SU-DHL-6 (cell line): ENCODE data around the gene TBC1D23.

Experiments
- H2AFZ ChIP-seq: fragments of 200-600 bp; sonication (generic); 2 replicates; pipeline ENCODE4 v1.6.1; 2014; ENCODE audit warnings: low read depth, mild to moderate bottlenecking, moderate library complexity, mixed read lengths, antibody characterized with exemption, low read length; ENCODE audit not compliant: severe bottlenecking
- H3F3A ChIP-seq: fragments of 200-600 bp; shearing (Covaris generic); 2 replicates; pipeline ENCODE4 v1.6.0; 2016; ENCODE audit warnings: antibody characterized with exemption, mild to moderate bottlenecking; ENCODE audit not compliant: insufficient read depth
- H3K27ac ChIP-seq: fragments of 200-600 bp; sonication (generic); 2 replicates; pipeline ENCODE4 v1.5.1; 2016; ENCODE audit warnings: low read depth, mild to moderate bottlenecking, low read length, moderate library complexity, mixed read lengths
- H3K27me3 ChIP-seq: fragments of 200-600 bp; sonication (generic), shearing (Covaris generic); 2 replicates; pipeline ENCODE4 v1.6.0; 2014; ENCODE audit warnings: mild to moderate bottlenecking, low read length
- H3K36me3 ChIP-seq: fragments of 200-600 bp; sonication (generic); 2 replicates; pipeline ENCODE4 v1.6.1; 2014; ENCODE audit warnings: mild to moderate bottlenecking, low read length, mixed read lengths
- H3K4me2 ChIP-seq: fragments of 300-600, 200-600 bp; shearing (Covaris generic), sonication (generic); 2 replicates; pipeline ENCODE4 v1.6.0; 2014; ENCODE audit warnings: low read length, low read depth, mild to moderate bottlenecking; ENCODE audit not compliant: poor library complexity, severe bottlenecking
- H3K4me3 ChIP-seq: fragments of 200-600 bp; sonication (generic); 2 replicates; pipeline ENCODE4 v1.5.1; 2014; ENCODE audit warnings: antibody characterized with exemption, low read length, mild to moderate bottlenecking, mixed read lengths; ENCODE audit not compliant: insufficient read depth, poor library complexity, severe bottlenecking
- H3K79me2 ChIP-seq: fragments of 200-600 bp; sonication (generic); 2 replicates; pipeline ENCODE4 v1.6.1; 2014; ENCODE audit warnings: mild to moderate bottlenecking, low read length, moderate library complexity; ENCODE audit not compliant: insufficient read depth
- H3K9ac ChIP-seq: fragments of 200-600 bp; sonication (generic); 2 replicates; pipeline ENCODE4 v1.7.0; 2014; ENCODE audit warnings: mild to moderate bottlenecking, low read length
- H3K9me2 ChIP-seq: fragments of 200-600 bp; sonication (generic); replicated peaks from 2 replicates; pipeline ENCODE4 v1.6.1; 2014; ENCODE audit warnings: low read length; ENCODE audit not compliant: insufficient read depth
- H3K9me3 ChIP-seq: fragments of 200-600 bp; sonication (generic); 2 replicates; pipeline ENCODE4 v1.6.1; 2014; ENCODE audit warnings: low read length, mixed read lengths; ENCODE audit not compliant: insufficient read depth
- H4K20me1 ChIP-seq: fragments of 200-600 bp; sonication (generic); 2 replicates; pipeline ENCODE4 v1.6.1; 2014; ENCODE audit warnings: low read depth, mild to moderate bottlenecking, antibody characterized with exemption, low read length, moderate library complexity, mixed read lengths
- EZH2phosphoT487 ChIP-seq: fragments of 200-600 bp; sonication (generic), shearing (Covaris generic); conservative IDR thresholded peaks from 2 replicates; pipeline ENCODE4 v1.6.1; 2018; ENCODE audit warnings: mild to moderate bottlenecking, antibody characterized with exemption, low read length, moderate library complexity, mixed read lengths
- TF ChIP-seq, protein P1 (sequence below): fragments of 200-600 bp; sonication (generic); IDR thresholded peaks from one replicate; pipeline ENCODE4 v1.5.1; 2017; ENCODE audit warnings: antibody characterized with exemption, mild to moderate bottlenecking, low read length, moderate library complexity; ENCODE audit not compliant: insufficient read depth, poor library complexity, severe bottlenecking

The TBC1D23 gene

DNA sequence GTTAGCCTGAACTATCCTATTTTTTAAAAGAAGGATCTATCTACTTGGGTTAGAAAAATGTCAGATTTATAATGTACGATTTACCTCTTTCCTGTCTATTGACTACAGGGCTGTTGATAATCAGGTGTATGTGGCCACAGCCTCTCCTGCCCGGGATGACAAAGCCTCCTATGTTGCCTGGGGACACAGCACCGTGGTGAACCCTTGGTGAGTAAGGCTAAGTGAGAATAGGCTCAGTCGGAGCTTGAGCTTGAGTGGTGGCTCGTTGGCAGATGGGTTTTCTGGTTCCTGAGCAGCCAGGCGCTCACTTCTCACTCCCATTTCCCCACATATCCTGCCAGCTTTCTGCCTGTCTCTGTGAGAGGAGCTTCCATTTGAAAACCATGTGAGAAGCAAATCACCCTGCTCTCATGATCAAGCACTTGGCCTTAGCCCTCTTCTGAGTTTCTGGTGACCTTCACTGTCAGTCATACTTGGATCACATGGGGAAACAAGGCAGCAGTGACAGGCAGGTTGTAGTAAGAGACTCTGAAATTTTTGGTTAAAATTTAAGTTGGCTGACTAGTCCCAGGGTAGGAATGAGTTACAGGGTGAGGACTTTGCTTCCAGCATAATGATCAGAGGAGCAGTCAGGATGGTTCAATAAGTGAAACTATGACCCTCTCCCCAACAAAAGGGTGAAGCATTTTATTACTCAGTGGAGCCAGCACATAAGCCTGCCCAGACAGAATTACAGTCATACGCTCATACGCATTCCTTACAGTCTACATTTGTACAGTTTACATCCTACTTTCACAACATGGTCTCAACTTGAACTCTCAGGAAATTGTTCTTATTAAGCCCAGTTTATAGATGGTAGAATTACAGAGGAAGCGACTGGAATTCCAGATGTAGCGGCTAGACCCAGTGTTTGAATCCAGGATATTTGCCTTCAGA lies 91.8 kb downstream of the TBC1D23 start:
- H3K36me3 ChIP-seq = peaks cover 22% of the 10 kb centered on the region
- H2AFZ ChIP-seq = no peak overlapping the region
- no peaks in the 10 kb centered on the region for H4K20me1 ChIP-seq
- H3F3A ChIP-seq = no peaks in the 10 kb centered on the region
- no peak overlapping the region for H3K9ac ChIP-seq
- H3K27me3 ChIP-seq = no peaks in the 10 kb centered on the region
- H3K9me3 ChIP-seq = no peaks in the 10 kb centered on the region
- H3K4me3 ChIP-seq = no peak overlapping the region
- no peak overlapping the region for H3K4me2 ChIP-seq
- no peaks in the 10 kb centered on the region for H3K79me2 ChIP-seq
- no peak for TF ChIP-seq EZH2phosphoT487
- TF ChIP-seq, protein P1, sequence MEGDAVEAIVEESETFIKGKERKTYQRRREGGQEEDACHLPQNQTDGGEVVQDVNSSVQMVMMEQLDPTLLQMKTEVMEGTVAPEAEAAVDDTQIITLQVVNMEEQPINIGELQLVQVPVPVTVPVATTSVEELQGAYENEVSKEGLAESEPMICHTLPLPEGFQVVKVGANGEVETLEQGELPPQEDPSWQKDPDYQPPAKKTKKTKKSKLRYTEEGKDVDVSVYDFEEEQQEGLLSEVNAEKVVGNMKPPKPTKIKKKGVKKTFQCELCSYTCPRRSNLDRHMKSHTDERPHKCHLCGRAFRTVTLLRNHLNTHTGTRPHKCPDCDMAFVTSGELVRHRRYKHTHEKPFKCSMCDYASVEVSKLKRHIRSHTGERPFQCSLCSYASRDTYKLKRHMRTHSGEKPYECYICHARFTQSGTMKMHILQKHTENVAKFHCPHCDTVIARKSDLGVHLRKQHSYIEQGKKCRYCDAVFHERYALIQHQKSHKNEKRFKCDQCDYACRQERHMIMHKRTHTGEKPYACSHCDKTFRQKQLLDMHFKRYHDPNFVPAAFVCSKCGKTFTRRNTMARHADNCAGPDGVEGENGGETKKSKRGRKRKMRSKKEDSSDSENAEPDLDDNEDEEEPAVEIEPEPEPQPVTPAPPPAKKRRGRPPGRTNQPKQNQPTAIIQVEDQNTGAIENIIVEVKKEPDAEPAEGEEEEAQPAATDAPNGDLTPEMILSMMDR = no peak
- no peaks in the 10 kb centered on the region for H3K9me2 ChIP-seq
- no peak overlapping the region for H3K27ac ChIP-seq

DNA sequence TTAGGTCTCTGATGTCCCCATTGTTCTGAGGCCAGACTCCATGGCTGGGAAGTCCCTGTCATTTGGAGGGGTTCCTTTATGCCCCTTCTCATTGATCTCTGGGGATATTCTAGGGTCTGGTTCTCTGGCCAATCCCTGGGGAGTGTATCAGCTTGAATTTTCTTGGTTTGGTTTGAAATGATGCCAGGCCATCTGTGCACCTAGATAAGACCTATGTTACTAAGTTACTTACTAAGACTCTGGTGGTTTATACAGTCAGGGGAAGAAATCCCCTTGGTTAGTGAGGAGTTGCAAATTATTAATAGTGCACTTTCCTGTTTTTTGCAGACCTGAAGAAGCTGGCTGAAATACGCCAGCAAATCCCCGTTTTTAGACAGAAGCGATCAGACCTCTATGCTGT lies 94.1 kb downstream of the TBC1D23 start:
- H3F3A ChIP-seq = no peaks in the 10 kb centered on the region
- no peak overlapping the region for H3K4me3 ChIP-seq
- H2AFZ ChIP-seq = no peak overlapping the region
- no peaks in the 10 kb centered on the region for H3K9me3 ChIP-seq
- H4K20me1 ChIP-seq = no peaks in the 10 kb centered on the region
- no peak for TF ChIP-seq EZH2phosphoT487
- TF ChIP-seq, protein P1 = no peak
- no peaks in the 10 kb centered on the region for H3K79me2 ChIP-seq
- H3K27ac ChIP-seq = no peak overlapping the region
- H3K9ac ChIP-seq = no peak overlapping the region
- no peak overlapping the region for H3K4me2 ChIP-seq
- no peaks in the 10 kb centered on the region for H3K9me2 ChIP-seq
- H3K27me3 ChIP-seq = no peaks in the 10 kb centered on the region
- peaks cover 7% of the 10 kb centered on the region; the same call in 1 of the 2 replicates for H3K36me3 ChIP-seq

DNA sequence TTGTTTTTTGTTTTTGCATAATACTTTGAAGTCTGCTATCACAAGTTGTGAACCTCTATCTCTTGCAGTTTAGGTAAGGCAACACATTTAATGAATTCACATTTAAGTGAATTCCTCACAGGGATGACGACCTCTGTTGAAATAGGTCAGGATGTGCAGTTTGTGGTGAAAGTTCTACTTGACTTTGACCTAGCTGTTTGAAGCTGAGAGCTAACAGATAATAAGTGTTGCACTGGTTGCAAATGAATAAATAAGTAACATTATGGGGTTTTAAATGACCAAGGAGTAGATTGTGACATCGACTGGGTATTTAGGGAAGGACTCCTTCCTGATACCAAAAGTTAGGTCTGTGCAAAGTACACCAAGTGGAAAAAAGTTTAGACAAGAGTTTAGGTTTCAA lies 97.6 kb downstream of the TBC1D23 start:
- Histone ChIP-seq H3K36me3 (no peaks in the 10 kb centered on the region; the same call in 1 of the 2 replicates), H3K9ac (no peak overlapping the region), H3K9me3 (no peaks in the 10 kb centered on the region), H3K4me2 (no peak overlapping the region), H3K27me3 (no peaks in the 10 kb centered on the region), H3K9me2 (no peaks in the 10 kb centered on the region), H3K4me3 (no peak overlapping the region), H4K20me1 (no peaks in the 10 kb centered on the region), H2AFZ (no peak overlapping the region), H3K27ac (no peak overlapping the region), H3K79me2 (no peaks in the 10 kb centered on the region), H3F3A (no peaks in the 10 kb centered on the region)
- TF ChIP-seq, protein P1 = no peak
- TF ChIP-seq EZH2phosphoT487 = no peak
